Breast epithelium (tissue), 3 donors: ENCODE measurements around the gene SERINC5.

Experiments used
- CTCF ChIP-seq, 3 donors: fragments of 450-650 bp; IDR thresholded peaks; one replicate each; pipeline ENCODE4 v1.5.1; 2016 to 2017; ENCODE audit warnings: antibody characterized with exemption in 3 of 3, mild to moderate bottlenecking in 3 of 3, moderate library complexity in 3 of 3
- POLR2A ChIP-seq: fragments of 450-650 bp; IDR thresholded peaks from one replicate; pipeline ENCODE4 v1.6.1; 2016; ENCODE audit warnings: antibody characterized with exemption, mild to moderate bottlenecking, moderate library complexity

GRCh38 chr5:80208381-80208780, 47.5 kb downstream of the SERINC5 start:
- TF ChIP-seq CTCF (IDR thresholded peaks at IDR 0.05), result no peak
- no peak for TF ChIP-seq POLR2A
